WERI-Rb-1 (cell line): Measurements from ENCODE around the gene PAN3.
A peak's percentile ranks its signal among the peaks of the same experiment; 100 is the strongest.

Source experiments
- DNase-seq: peaks from one replicate; pipeline ENCODE4 v3.0.0-alpha.2; 2020
- H3K27ac ChIP-seq: fragments of 250-450 bp; sonication (Bioruptor Pico); 2 replicates; pipeline ENCODE4 v1.5.1; 2020; ENCODE audit warnings: mild to moderate bottlenecking, moderate library complexity
- H3K27me3 ChIP-seq: fragments of 250-450 bp; sonication (Bioruptor Pico); 2 replicates; pipeline ENCODE4 v1.5.1; 2021; ENCODE audit warnings: mild to moderate bottlenecking, low read depth, moderate library complexity; ENCODE audit not compliant: insufficient read depth, severe bottlenecking
- H3K36me3 ChIP-seq: fragments of 250-450 bp; sonication (Bioruptor Pico); 2 replicates; pipeline ENCODE4 v1.5.1; 2020; ENCODE audit warnings: mild to moderate bottlenecking, moderate library complexity
- H3K4me3 ChIP-seq: 2 replicates; pipeline ENCODE4 v1.5.1; 2011; ENCODE audit warnings: low read depth, mild to moderate bottlenecking, control low read depth, low read length
- H3K9me3 ChIP-seq: fragments of 250-450 bp; sonication (Bioruptor Pico); 2 replicates; pipeline ENCODE4 v1.5.1; 2021; ENCODE audit warnings: mild to moderate bottlenecking, moderate library complexity; ENCODE audit not compliant: severe bottlenecking
- CTCF ChIP-seq: IDR thresholded peaks from 2 replicates; pipeline ENCODE4 v1.5.1; 2011; ENCODE audit warnings: low read depth, mild to moderate bottlenecking, control low read depth, inconsistent platforms, low read length

Gene PAN3

DNA sequence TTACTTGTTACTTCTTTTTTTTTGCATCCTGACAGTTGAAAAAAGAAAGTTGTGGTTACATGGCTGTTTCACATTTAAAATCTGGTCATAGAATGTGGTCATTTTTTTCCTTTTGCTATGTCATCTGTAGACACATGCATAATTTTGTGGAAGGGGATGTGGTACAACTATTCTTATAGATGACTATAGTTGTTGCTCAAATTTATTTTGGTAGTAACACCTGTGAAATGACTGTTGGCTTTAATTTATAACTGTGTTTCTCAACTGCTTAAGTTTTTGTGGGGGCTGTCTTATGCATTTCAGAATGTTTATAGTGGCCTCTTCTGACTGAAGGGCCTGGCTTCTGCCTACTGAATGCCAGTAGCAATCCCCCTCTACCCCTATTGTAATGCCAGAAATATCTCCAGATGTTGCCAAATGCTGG, 130.5 kb downstream of the PAN3 start:
- H3K27me3 ChIP-seq = no peaks in the 10 kb centered on the region
- H3K9me3 ChIP-seq = no peaks in the 10 kb centered on the region
- H3K36me3 ChIP-seq = peaks cover 30% of the 10 kb centered on the region
- no peak for DNase-seq
- H3K27ac ChIP-seq = no peak overlapping the region
- TF ChIP-seq CTCF = no peak
- H3K4me3 ChIP-seq = no peak overlapping the region

DNA sequence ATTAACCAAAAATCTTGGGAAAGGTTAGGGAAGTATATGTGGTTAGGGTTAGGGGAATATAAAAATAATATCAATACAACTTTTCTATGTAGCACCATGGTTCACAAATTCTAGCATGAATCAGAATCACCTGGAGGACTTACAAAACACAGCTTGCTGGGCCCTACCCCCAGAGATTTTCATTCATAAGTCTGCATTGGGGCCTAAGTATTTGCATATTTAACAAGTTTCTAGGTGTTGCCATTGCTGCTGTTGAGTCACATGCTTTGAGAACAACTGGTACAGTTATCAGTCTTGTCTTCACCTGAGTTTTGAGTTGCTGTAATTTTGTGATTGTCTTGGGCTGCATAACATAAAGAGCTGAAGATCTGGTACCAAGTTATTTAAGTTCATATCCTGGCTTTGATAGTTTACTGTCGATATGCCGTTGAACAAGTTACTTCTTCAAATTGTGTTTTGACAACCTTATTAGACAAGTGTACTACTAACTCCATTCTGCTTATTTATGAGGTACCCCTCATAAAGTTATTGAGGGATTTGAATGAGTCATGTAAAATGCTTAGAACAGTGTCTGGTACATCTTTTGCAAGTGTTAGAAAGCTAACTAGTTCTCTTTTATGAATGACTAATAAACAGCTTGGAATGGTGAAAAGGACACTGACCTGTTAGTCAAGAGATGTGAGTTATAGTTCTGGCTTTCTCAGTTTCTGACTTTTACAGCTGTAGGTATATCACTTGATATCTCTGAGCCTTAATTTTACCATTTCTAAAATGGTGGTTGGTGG, 132.9 kb downstream of the PAN3 start:
- Histone ChIP-seq H3K27ac (no peak overlapping the region), H3K4me3 (no peak overlapping the region), H3K9me3 (no peaks in the 10 kb centered on the region), H3K36me3 (peaks cover 32% of the 10 kb centered on the region), H3K27me3 (no peaks in the 10 kb centered on the region)
- TF ChIP-seq CTCF = no peak
- no peak for DNase-seq

DNA sequence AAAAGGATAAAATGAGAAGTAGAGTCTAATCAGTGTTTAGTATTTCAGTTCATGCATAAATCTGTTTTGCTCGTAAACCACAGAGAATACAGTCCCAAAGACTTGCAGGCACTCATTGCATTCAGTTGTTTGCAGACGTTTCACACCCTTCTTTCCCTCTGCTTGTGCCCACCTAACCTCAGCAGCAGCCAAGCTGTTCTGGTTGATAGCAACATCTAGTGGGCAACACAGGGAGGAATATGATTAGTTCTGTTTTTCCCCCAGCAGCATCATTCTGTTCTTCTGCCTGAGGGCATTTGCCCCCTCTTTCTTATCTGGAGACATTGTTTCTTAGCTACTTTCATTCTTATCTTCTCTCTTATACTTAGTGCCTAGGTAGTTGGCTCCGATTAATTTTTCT, 135.6 kb downstream of the PAN3 start:
- no peaks in the 10 kb centered on the region for H3K27me3 ChIP-seq
- no peak overlapping the region for H3K27ac ChIP-seq
- H3K4me3 ChIP-seq = no peak overlapping the region
- no peaks in the 10 kb centered on the region for H3K9me3 ChIP-seq
- no peak for DNase-seq
- peaks cover 27% of the 10 kb centered on the region for H3K36me3 ChIP-seq
- peak; percentile 42 for TF ChIP-seq CTCF

DNA sequence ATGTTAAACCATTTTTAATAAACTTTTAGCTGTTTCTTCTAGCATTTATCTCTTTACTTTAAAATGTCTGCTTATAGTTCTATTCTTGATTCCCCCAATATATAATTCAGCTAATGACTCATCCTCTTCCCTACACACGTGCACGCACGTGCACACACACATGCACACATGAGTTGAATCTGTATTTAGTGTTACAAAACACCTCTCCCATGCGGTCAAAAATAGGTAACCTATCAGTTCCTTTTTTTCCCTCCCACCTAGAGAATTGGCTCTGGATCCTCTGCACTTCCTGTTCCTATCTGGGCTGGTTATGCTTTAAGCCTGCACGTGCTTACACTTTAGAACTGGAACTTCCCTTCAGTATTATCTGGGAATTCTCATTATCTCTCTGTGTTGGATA, 144.1 kb downstream of the PAN3 start:
- Histone ChIP-seq H3K36me3 (peaks cover 46% of the 10 kb centered on the region), H3K27me3 (no peaks in the 10 kb centered on the region), H3K27ac (no peak overlapping the region), H3K9me3 (no peaks in the 10 kb centered on the region), H3K4me3 (no peak overlapping the region)
- DNase-seq = no peak
- TF ChIP-seq CTCF = no peak

GRCh38 chr13:28283600-28283999, 145.3 kb downstream of the PAN3 start:
- no peak for DNase-seq
- Histone ChIP-seq H3K27me3 (no peaks in the 10 kb centered on the region), H3K4me3 (no peak overlapping the region), H3K9me3 (no peaks in the 10 kb centered on the region), H3K36me3 (peaks cover 47% of the 10 kb centered on the region), H3K27ac (no peak overlapping the region)
- no peak for TF ChIP-seq CTCF

DNA sequence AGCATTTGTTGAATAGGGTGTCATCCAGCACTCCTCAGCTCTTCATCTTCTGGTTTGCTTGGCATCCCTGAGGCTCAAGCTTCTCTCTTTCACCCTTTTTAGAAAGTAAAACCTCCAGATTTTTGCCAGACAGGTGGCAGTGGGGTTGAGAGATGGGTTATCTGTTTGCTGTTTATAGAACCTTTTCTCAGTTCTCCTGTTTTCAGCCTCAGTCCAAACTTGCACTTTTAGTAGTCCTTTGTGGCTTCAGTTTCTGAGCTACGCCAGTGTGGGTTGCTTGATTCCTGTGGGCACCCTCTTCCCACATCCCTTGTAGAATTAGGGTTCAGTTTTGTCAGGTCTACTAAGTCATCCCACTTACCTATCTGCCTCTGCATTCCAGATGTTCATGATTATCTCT, 147.9 kb downstream of the PAN3 start:
- Histone ChIP-seq H3K9me3 (no peaks in the 10 kb centered on the region), H3K27me3 (no peaks in the 10 kb centered on the region), H3K27ac (no peak overlapping the region), H3K36me3 (peaks cover 34% of the 10 kb centered on the region), H3K4me3 (no peak overlapping the region)
- no peak for DNase-seq
- TF ChIP-seq CTCF = no peak
